Measurements from ENCODE around the gene TIAM2. TPM values are rescaled to one million over a fixed set of nuclear protein-coding genes. Genes with fewer than 3 reads are reported as not detected.

Gene TIAM2
- total RNA-seq, 1 donor from 2014 or later: 18.1 TPM

GRCh38 chr6:155054491-155055250 is 59.6 kb downstream of the TIAM2 start:
- Mint-ChIP-seq H3K9me3 (no peaks in the 10 kb centered on the region), H3K27ac (no peak overlapping the region), H3K4me3 (no peak overlapping the region), H3K36me3 (no peaks in the 10 kb centered on the region), H3K27me3 (ENCODE audit: low read depth) (no peaks in the 10 kb centered on the region), H3K4me1 (no peaks in the 10 kb centered on the region)
- no peak for TF ChIP-seq CTCF (IDR thresholded peaks at IDR 0.05; ENCODE audit: unreplicated experiment)
- DNase-seq (ENCODE audit: low spot score in 2 of 2, unreplicated experiment in 2 of 2): no peak

- no peaks in the 10 kb centered on the region for H3K27me3 Mint-ChIP-seq (ENCODE audit: low read depth)
- DNase-seq (ENCODE audit: low spot score in 2 of 2, unreplicated experiment in 2 of 2): no peak
- no peak overlapping the region for H3K27ac Mint-ChIP-seq
- no peak overlapping the region for H3K4me3 Mint-ChIP-seq
- no peaks in the 10 kb centered on the region for H3K36me3 Mint-ChIP-seq
- no peaks in the 10 kb centered on the region for H3K9me3 Mint-ChIP-seq
- no peak for TF ChIP-seq CTCF (IDR thresholded peaks at IDR 0.05; ENCODE audit: unreplicated experiment)
- no peaks in the 10 kb centered on the region for H3K4me1 Mint-ChIP-seq
Measured at GRCh38 chr6:155055729-155056128, 60.6 kb downstream of the TIAM2 start.

GRCh38 chr6:155056756-155057155 is 61.6 kb downstream of the TIAM2 start:
- H3K9me3 Mint-ChIP-seq: peaks cover 9% of the 10 kb centered on the region
- no peaks in the 10 kb centered on the region for H3K27me3 Mint-ChIP-seq (ENCODE audit: low read depth)
- H3K4me1 Mint-ChIP-seq: no peaks in the 10 kb centered on the region
- H3K4me3 Mint-ChIP-seq: no peak overlapping the region
- TF ChIP-seq CTCF (IDR thresholded peaks at IDR 0.05; ENCODE audit: unreplicated experiment): no peak
- no peak for DNase-seq (ENCODE audit: low spot score in 2 of 2, unreplicated experiment in 2 of 2)
- H3K27ac Mint-ChIP-seq: no peak overlapping the region
- no peaks in the 10 kb centered on the region for H3K36me3 Mint-ChIP-seq

GRCh38 chr6:155061381-155061780 is 66.3 kb downstream of the TIAM2 start:
- peaks cover 7% of the 10 kb centered on the region for H3K4me1 Mint-ChIP-seq
- no peak for DNase-seq (ENCODE audit: low spot score in 2 of 2, unreplicated experiment in 2 of 2)
- H3K4me3 Mint-ChIP-seq: no peak overlapping the region
- no peaks in the 10 kb centered on the region for H3K27me3 Mint-ChIP-seq (ENCODE audit: low read depth)
- H3K36me3 Mint-ChIP-seq: no peaks in the 10 kb centered on the region
- peaks cover 9% of the 10 kb centered on the region for H3K9me3 Mint-ChIP-seq
- no peak for TF ChIP-seq CTCF (IDR thresholded peaks at IDR 0.05; ENCODE audit: unreplicated experiment)
- H3K27ac Mint-ChIP-seq: no peak overlapping the region

GRCh38 chr6:155062866-155063341 is 67.8 kb downstream of the TIAM2 start:
- no peak for DNase-seq (ENCODE audit: low spot score in 2 of 2, unreplicated experiment in 2 of 2)
- Mint-ChIP-seq H3K4me1 (peaks cover 7% of the 10 kb centered on the region), H3K27ac (no peak overlapping the region), H3K36me3 (no peaks in the 10 kb centered on the region), H3K27me3 (ENCODE audit: low read depth) (no peaks in the 10 kb centered on the region), H3K9me3 (peaks cover 9% of the 10 kb centered on the region), H3K4me3 (no peak overlapping the region)
- TF ChIP-seq CTCF (IDR thresholded peaks at IDR 0.05; ENCODE audit: unreplicated experiment): no peak

All from mesothelial cell of epicardium (in vitro differentiated cells).